Uterus (tissue), 2 donors: ENCODE measurements around the gene HLTF.

Source experiments
- POLR2A ChIP-seq, 2 donors: fragments of 450-650 bp; IDR thresholded peaks; one replicate each; pipeline ENCODE4 v1.6.1; 2016; ENCODE audit warnings: antibody characterized with exemption in 2 of 2, mild to moderate bottlenecking in 1 of 2, moderate library complexity in 1 of 2
- TF ChIP-seq, protein P1 (sequence below), 4 experiments: fragments of 200-600 bp in 2 of 4; fragments of 450-650 bp in 2 of 4; sonication (generic) in 2 of 4; IDR thresholded peaks; one replicate each; pipeline ENCODE4 v1.5.1; 2016 to 2019; ENCODE audit warnings: antibody characterized with exemption in 4 of 4, mild to moderate bottlenecking in 2 of 4, moderate library complexity in 1 of 4

DNA sequence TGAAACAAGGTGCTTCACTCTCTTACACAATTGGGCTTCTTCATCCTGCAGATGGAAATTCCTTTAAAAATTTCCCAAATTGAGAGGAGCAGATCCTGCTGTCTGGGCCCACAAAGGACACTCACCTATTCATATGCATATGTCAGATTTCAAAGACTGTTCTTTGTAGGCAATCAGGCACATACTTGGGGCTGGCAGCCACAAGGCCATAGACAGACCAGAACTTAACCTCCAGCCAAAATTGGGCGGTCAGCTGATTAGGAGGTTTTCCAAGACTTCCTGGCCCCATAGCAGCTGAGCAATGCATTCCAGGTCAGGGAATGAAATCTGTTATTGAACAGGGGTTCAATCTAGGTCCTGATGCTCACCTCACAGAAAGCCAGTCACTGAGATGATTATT, 28.1 kb upstream of the HLTF start:
- TF ChIP-seq, protein P1, sequence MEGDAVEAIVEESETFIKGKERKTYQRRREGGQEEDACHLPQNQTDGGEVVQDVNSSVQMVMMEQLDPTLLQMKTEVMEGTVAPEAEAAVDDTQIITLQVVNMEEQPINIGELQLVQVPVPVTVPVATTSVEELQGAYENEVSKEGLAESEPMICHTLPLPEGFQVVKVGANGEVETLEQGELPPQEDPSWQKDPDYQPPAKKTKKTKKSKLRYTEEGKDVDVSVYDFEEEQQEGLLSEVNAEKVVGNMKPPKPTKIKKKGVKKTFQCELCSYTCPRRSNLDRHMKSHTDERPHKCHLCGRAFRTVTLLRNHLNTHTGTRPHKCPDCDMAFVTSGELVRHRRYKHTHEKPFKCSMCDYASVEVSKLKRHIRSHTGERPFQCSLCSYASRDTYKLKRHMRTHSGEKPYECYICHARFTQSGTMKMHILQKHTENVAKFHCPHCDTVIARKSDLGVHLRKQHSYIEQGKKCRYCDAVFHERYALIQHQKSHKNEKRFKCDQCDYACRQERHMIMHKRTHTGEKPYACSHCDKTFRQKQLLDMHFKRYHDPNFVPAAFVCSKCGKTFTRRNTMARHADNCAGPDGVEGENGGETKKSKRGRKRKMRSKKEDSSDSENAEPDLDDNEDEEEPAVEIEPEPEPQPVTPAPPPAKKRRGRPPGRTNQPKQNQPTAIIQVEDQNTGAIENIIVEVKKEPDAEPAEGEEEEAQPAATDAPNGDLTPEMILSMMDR (IDR thresholded peaks at IDR 0.05): no peak
- no peak for TF ChIP-seq POLR2A (IDR thresholded peaks at IDR 0.05)
